ENCODE results near the gene EEF1AKMT3. TPM values are rescaled to one million over a fixed set of nuclear protein-coding genes. Genes with fewer than 3 reads are reported as not detected.

The EEF1AKMT3 gene
- total RNA-seq, 1 donor from 2014 or later: 6.0 TPM

DNA sequence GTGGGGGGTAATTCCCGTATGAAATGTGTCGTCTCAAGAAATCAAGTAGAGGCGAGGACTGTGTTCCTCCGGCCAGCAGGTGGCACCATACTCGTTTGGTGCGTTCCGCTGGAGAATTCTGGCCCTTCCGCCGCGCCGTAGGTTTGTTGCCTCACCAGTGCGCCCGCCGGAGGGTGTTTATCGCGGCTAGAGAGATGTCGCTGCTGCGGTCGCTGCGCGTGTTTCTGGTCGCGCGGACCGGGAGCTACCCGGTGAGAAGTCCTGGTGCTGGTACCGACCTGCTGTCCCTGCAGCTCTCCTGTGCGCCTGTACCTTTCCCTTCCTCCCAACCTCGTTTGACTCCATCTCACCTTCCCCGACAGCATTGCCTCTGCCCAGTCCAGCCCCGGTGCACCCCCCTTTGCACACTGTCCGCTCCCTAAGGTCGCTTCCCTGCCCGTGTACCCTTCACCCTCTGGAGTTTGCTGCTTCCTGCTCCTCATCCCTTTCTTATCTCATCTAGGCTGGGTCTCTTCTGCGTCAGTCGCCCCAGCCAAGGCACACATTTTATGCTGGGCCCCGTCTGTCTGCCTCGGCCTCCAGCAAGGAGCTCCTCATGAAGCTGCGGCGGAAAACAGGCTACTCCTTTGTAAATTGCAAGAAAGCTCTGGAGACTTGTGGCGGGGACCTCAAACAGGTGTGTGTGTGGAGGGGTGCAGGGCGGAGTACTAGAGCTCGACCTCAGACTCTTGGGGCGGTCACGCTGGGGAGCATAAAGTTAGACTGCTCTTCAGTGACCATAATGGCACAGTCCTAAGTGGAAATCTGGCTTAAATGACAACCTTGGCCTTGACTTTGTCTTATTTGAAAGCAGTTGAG is 10.4 kb downstream of the EEF1AKMT3 start, which contains the start of gene TSFM:
Gene TSFM (plus strand): TSS at position 180 of the 858 bp plus-strand sequence. CDS start 15 bp downstream, at position 195.
- TF ChIP-seq, protein P1, sequence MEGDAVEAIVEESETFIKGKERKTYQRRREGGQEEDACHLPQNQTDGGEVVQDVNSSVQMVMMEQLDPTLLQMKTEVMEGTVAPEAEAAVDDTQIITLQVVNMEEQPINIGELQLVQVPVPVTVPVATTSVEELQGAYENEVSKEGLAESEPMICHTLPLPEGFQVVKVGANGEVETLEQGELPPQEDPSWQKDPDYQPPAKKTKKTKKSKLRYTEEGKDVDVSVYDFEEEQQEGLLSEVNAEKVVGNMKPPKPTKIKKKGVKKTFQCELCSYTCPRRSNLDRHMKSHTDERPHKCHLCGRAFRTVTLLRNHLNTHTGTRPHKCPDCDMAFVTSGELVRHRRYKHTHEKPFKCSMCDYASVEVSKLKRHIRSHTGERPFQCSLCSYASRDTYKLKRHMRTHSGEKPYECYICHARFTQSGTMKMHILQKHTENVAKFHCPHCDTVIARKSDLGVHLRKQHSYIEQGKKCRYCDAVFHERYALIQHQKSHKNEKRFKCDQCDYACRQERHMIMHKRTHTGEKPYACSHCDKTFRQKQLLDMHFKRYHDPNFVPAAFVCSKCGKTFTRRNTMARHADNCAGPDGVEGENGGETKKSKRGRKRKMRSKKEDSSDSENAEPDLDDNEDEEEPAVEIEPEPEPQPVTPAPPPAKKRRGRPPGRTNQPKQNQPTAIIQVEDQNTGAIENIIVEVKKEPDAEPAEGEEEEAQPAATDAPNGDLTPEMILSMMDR (conservative IDR thresholded peaks at IDR 0.05): peak; percentile 98
- H3K36me3 Mint-ChIP-seq: peaks cover 20% of the 10 kb centered on the region
- H3K4me1 Mint-ChIP-seq (ENCODE audit: unreplicated experiment): peaks cover 7% of the 10 kb centered on the region
- peak within 1 kb of the TSS; percentile 100 for H3K4me3 Mint-ChIP-seq
- peak; percentile 96 for DNase-seq (ENCODE audit: extremely low spot score, unreplicated experiment)
- no peaks in the 10 kb centered on the region for H3K27me3 Mint-ChIP-seq
- peak within 1 kb of the TSS; percentile 97 for H3K27ac Mint-ChIP-seq
- H3K9me3 Mint-ChIP-seq: no peaks in the 10 kb centered on the region

DNA sequence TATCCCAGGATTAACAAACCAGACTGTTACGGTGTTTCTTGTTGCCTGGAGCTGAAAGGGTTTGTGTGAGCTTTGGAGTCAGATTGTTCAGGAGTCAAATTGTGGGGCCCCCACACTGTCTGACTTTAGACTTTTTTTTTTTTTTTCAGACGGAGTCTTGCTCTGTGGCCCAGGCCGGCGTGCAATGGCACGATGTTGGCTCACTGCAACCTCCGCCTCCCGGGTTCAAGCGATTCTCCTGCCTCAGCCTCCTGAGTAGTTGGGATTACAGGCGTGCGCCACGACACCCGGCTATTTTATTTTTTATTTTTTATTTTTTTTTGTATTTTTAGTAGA is 11.0 kb downstream of the EEF1AKMT3 start:
- Mint-ChIP-seq H3K36me3 (peaks cover 20% of the 10 kb centered on the region), H3K27me3 (no peaks in the 10 kb centered on the region), H3K27ac (peak overlapping the region; percentile 97), H3K4me3 (peak overlapping the region; percentile 100), H3K4me1 (ENCODE audit: unreplicated experiment) (peaks cover 7% of the 10 kb centered on the region), H3K9me3 (no peaks in the 10 kb centered on the region)
- TF ChIP-seq, protein P1 (conservative IDR thresholded peaks at IDR 0.05): no peak
- no peak for DNase-seq (ENCODE audit: extremely low spot score, unreplicated experiment)

DNA sequence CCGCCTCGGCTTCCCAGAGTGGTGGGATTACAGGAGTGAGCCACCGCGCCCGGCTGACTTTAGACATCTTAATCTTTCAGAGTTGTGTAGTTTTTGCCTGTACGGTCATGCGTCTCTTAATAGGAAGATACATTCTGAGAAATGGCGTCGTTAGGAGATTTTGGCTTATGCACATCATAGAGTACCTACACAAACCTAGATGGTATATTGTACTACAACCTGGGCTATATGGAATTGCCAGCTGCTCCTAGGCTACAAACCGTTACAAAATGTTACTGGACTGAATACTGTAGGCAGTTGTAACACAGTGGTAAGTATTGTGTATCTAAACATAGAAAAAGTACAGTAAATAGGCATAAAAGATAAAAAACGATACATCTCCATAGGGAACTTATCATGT is 11.4 kb downstream of the EEF1AKMT3 start:
- TF ChIP-seq, protein P1 (conservative IDR thresholded peaks at IDR 0.05): no peak
- Mint-ChIP-seq H3K4me1 (ENCODE audit: unreplicated experiment) (peaks cover 7% of the 10 kb centered on the region), H3K27me3 (no peaks in the 10 kb centered on the region), H3K27ac (no peak overlapping the region), H3K4me3 (peak overlapping the region; percentile 82), H3K9me3 (no peaks in the 10 kb centered on the region), H3K36me3 (peaks cover 20% of the 10 kb centered on the region)
- DNase-seq (ENCODE audit: extremely low spot score, unreplicated experiment): no peak

DNA sequence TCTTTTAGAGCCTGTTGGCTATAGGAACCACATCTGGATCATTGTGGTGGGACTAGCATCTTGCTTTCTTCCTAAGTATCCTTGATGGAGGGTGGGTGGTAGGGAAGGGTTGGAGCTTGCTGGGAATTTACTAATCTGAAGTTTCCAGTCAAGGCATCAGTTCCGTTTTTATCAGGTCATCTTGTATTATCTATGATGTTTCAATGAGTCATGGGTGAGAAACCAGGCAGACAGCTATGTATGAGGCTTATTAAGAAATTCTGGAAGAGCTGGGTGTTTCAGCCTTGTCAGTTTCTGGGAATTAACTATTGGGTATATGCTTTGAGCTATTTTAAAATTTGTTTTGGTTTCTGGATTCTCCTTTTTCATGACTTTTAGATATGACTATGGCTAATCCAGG is 21.5 kb downstream of the EEF1AKMT3 start:
- Mint-ChIP-seq H3K36me3 (peaks cover 12% of the 10 kb centered on the region), H3K27ac (no peak overlapping the region), H3K4me1 (ENCODE audit: unreplicated experiment) (no peaks in the 10 kb centered on the region), H3K4me3 (no peak overlapping the region), H3K9me3 (no peaks in the 10 kb centered on the region), H3K27me3 (no peaks in the 10 kb centered on the region)
- DNase-seq (ENCODE audit: extremely low spot score, unreplicated experiment): no peak
- TF ChIP-seq, protein P1 (conservative IDR thresholded peaks at IDR 0.05): no peak

DNA sequence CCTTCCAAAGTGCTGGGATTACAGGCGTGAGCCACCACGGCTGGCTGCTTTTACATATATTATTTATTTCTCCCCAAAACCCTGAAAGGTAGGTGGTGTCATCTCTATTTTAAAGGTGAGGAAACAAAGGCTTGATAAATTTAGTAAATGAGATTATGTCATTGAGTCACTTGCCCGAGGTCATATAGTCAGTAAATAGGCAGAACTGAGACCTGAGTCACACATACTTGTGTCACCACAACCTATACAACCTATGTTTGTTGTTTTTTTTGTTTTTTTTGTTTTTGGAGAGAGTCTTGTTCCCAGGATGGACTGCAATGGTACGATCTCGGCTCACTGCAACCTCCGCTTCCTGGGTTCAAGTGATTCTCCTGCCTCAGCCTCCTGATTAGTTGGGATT is 22.9 kb downstream of the EEF1AKMT3 start:
- TF ChIP-seq, protein P1 (conservative IDR thresholded peaks at IDR 0.05): no peak
- no peak overlapping the region for H3K27ac Mint-ChIP-seq

More for the DNA sequence above, 22.9 kb downstream of the EEF1AKMT3 start:
- no peaks in the 10 kb centered on the region for H3K9me3 Mint-ChIP-seq
- H3K27me3 Mint-ChIP-seq: no peaks in the 10 kb centered on the region
- H3K4me3 Mint-ChIP-seq: no peak overlapping the region
- DNase-seq (ENCODE audit: extremely low spot score, unreplicated experiment): no peak
- H3K36me3 Mint-ChIP-seq: peaks cover 16% of the 10 kb centered on the region
- H3K4me1 Mint-ChIP-seq (ENCODE audit: unreplicated experiment): no peaks in the 10 kb centered on the region
